K562 (cell line): ENCODE results near the gene FGF11. TPM values are rescaled to one million over a fixed set of nuclear protein-coding genes. Genes with fewer than 3 reads are reported as not detected.
"Not testable (repeated sequence)": the region's sequence is repeated elsewhere in the genome, so short reads cannot be mapped to it uniquely, and the experiment has no call there.

ENCODE experiments used
- ATAC-seq: fragments of 200-7000 bp; cut with Tn5 transposase; 3 replicates; pipeline ENCODE4 v1.9.1; 2020; ENCODE audit warnings: moderate library complexity
- BruUV-seq: library from RNA; stranded (reverse); fragments of 400-500 nt; replicated peaks from 2 replicates; lab custom pipeline; 2021; lab: Mats Ljungman, UMichigan
- CTCF ChIA-PET: fragments of 300-600 bp; formaldehyde crosslinking; extraction: SDS; loops from one replicate; lab custom pipeline; 2021; ENCODE audit warnings: low intra/inter-chr PET ratio; lab: Yijun Ruan, JAX
- POLR2A ChIA-PET: fragments of 300-600, 350-650 bp; sonication (Branson Sonifier 250); formaldehyde crosslinking; extraction: SDS; loops from one replicate; lab custom pipeline; 2021; ENCODE audit warnings: antibody characterized with exemption, inconsistent platforms; lab: Yijun Ruan, JAX
- DNase-seq, 4 experiments: peaks; one replicate each; pipeline versions ENCODE4 v3.0.0 to v3.0.0-alpha.2; 2011 to 2018; ENCODE audit warnings: low spot score in 3 of 4, mixed read lengths in 3 of 4; ENCODE audit errors: extremely low read depth in 1 of 4
- FAIRE-seq: peaks from 2 replicates; lab custom pipeline; 2011; peaks lifted over from hg19 to GRCh38; lab: Jason Lieb, UNC
- H2AFZ ChIP-seq: 2 replicates; pipeline ENCODE4 v1.6.0; 2011; ENCODE audit warnings: low read depth, low read length, control low read depth, inconsistent platforms
- H3K27ac ChIP-seq: fragments of 200-600 bp; 3 replicates; pipeline ENCODE4 v1.8.0; 2011; ENCODE audit warnings: low read depth, mild to moderate bottlenecking, control low read depth, inconsistent platforms, low read length, moderate library complexity, mixed read lengths; ENCODE audit errors: extremely low read depth
- H3K27me3 ChIP-seq, 2 experiments: fragments of 300-600 bp in 1 of 2; 2 replicates in 1 of 2; 3 replicates in 1 of 2; pipeline versions ENCODE4 v1.6.0 to v1.8.0; 2011; ENCODE audit warnings: inconsistent platforms in 2 of 2, low read length in 2 of 2, mild to moderate bottlenecking in 1 of 2, mixed read lengths in 1 of 2, moderate library complexity in 1 of 2; ENCODE audit not compliant: control insufficient read depth in 2 of 2, insufficient read depth in 2 of 2
- H3K36me3 ChIP-seq: fragments of 300-600 bp; 3 replicates; pipeline ENCODE4 v1.8.0; 2011; ENCODE audit warnings: mild to moderate bottlenecking, low read length, inconsistent platforms; ENCODE audit not compliant: control insufficient read depth, insufficient read depth
- H3K4me1 ChIP-seq, 2 experiments: fragments of 200-600 bp in 1 of 2; replicated peaks in 1 of 2; 2 replicates in 1 of 2; 3 replicates in 1 of 2; pipeline versions ENCODE4 v1.5.1 to v1.8.0; 2011; ENCODE audit warnings: inconsistent platforms in 2 of 2, low read length in 2 of 2, mild to moderate bottlenecking in 1 of 2, mixed read lengths in 1 of 2, moderate library complexity in 1 of 2; ENCODE audit not compliant: control insufficient read depth in 2 of 2, insufficient read depth in 2 of 2
- H3K4me2 ChIP-seq: 2 replicates; pipeline ENCODE4 v1.6.1; 2011; ENCODE audit warnings: low read length, control low read depth, inconsistent platforms, mixed read lengths; ENCODE audit not compliant: insufficient read depth
- H3K4me3 ChIP-seq: fragments of 200-600 bp; sonication (generic), shearing (Covaris generic); 2 replicates; pipeline ENCODE4 v1.5.1; 2016; ENCODE audit warnings: control low read depth, inconsistent platforms
- H3K79me2 ChIP-seq: fragments of 200-600 bp; 3 replicates; pipeline ENCODE4 v1.8.0; 2011; ENCODE audit warnings: low read length, inconsistent platforms; ENCODE audit not compliant: control insufficient read depth, insufficient read depth
- H3K9ac ChIP-seq, 2 experiments: 2 replicates each; pipeline versions ENCODE4 v1.6.0 to v1.6.1; 2011; ENCODE audit warnings: low read depth in 2 of 2, low read length in 2 of 2, control low read depth in 1 of 2, inconsistent platforms in 1 of 2, mild to moderate bottlenecking in 1 of 2, mixed read lengths in 1 of 2; ENCODE audit not compliant: insufficient read depth in 1 of 2
- H3K9me1 ChIP-seq: one replicate; pipeline ENCODE4 v1.6.0; 2011; ENCODE audit warnings: inconsistent platforms, mild to moderate bottlenecking, low read length, moderate library complexity; ENCODE audit not compliant: control insufficient read depth, insufficient read depth
- H3K9me3 ChIP-seq: replicated peaks from 2 replicates; pipeline ENCODE4 v1.5.1; 2011; ENCODE audit warnings: low read depth, low read length, inconsistent platforms; ENCODE audit not compliant: control insufficient read depth, insufficient read depth
- H4K20me1 ChIP-seq: replicated peaks from 2 replicates; pipeline ENCODE4 v1.6.1; 2011; ENCODE audit warnings: low read length, inconsistent platforms, mixed read lengths; ENCODE audit not compliant: control insufficient read depth, insufficient read depth
- DACH1 ChIP-seq: fragments of 450-650 bp; IDR thresholded peaks from 2 replicates; pipeline ENCODE4 v1.6.1; 2018; ENCODE audit not compliant: partially characterized antibody
- EZH2 ChIP-seq: IDR thresholded peaks from 2 replicates; pipeline ENCODE4 v1.6.1; 2012; ENCODE audit warnings: low read depth, mild to moderate bottlenecking, inconsistent platforms, low read length, borderline replicate concordance
- HDAC6 ChIP-seq: IDR thresholded peaks from 2 replicates; pipeline ENCODE4 v1.6.1; 2012; ENCODE audit warnings: low read depth, mild to moderate bottlenecking, control low read depth, inconsistent platforms, low read length, moderate library complexity
- HIVEP1 ChIP-seq: fragments of 250-450 bp; sonication (Bioruptor Pico); IDR thresholded peaks from 2 replicates; pipeline ENCODE4 v1.4.0; 2020; ENCODE audit warnings: mild to moderate bottlenecking
- HNRNPH1 ChIP-seq: fragments of 200-400 bp; formaldehyde crosslinking; optimal IDR thresholded peaks from 2 replicates; pipeline ENCODE3; 2017; ENCODE audit warnings: low read depth, mild to moderate bottlenecking, low read length, moderate library complexity
- HOXB6 ChIP-seq: fragments of 250-450 bp; sonication (Bioruptor Pico); IDR thresholded peaks from 2 replicates; pipeline ENCODE4 v1.5.1; 2022; ENCODE audit warnings: mild to moderate bottlenecking, borderline replicate concordance
- MAFG ChIP-seq: fragments of 450-650 bp; conservative IDR thresholded peaks from 2 replicates; pipeline ENCODE4 v1.6.1; 2016; ENCODE audit warnings: missing genetic modification characterization, missing compliant biosample characterization
- PML ChIP-seq: IDR thresholded peaks from 2 replicates; pipeline ENCODE4 v1.6.1; 2012; ENCODE audit warnings: low read length, inconsistent platforms
- RBM14 ChIP-seq: fragments of 200-400 bp; formaldehyde crosslinking; IDR thresholded peaks from 2 replicates; pipeline ENCODE4 v1.6.1; 2018; ENCODE audit warnings: low read depth, mild to moderate bottlenecking, low read length, moderate library complexity, borderline replicate concordance; ENCODE audit not compliant: insufficient read depth
- SREBF2 ChIP-seq: sonication (generic); formaldehyde crosslinking; IDR thresholded peaks from 2 replicates; pipeline ENCODE4 v1.4.0; 2020; ENCODE audit warnings: mild to moderate bottlenecking, missing genetic modification reagents
- ZNF12 ChIP-seq: sonication (generic); formaldehyde crosslinking; IDR thresholded peaks from 2 replicates; pipeline ENCODE4 v1.4.0; 2020; ENCODE audit warnings: mild to moderate bottlenecking, missing genetic modification reagents
- ZNF232 ChIP-seq: sonication (generic); formaldehyde crosslinking; IDR thresholded peaks from 2 replicates; pipeline ENCODE4 v1.8.0; 2022; ENCODE audit warnings: mild to moderate bottlenecking, missing genetic modification reagents
- ZNF274 ChIP-seq: IDR thresholded peaks from 2 replicates; pipeline ENCODE4 v1.6.1; 2011; ENCODE audit warnings: low read depth, mild to moderate bottlenecking, low read length, moderate library complexity, borderline replicate concordance
- ZNF324 ChIP-seq: fragments of 250-450 bp; sonication (Bioruptor Pico); IDR thresholded peaks from 2 replicates; pipeline ENCODE4 v1.4.0; 2020; ENCODE audit warnings: mild to moderate bottlenecking
- ZNF436 ChIP-seq: fragments of 250-450, 450-650 bp; sonication (Bioruptor Pico); formaldehyde crosslinking; IDR thresholded peaks from 2 replicates; pipeline ENCODE4 v1.7.0; 2020; ENCODE audit warnings: mild to moderate bottlenecking
- ZNF668 ChIP-seq: fragments of 250-450 bp; sonication (Bioruptor Pico); IDR thresholded peaks from 2 replicates; pipeline ENCODE4 v1.8.0; 2022; ENCODE audit warnings: mild to moderate bottlenecking, inconsistent platforms
- ZNF778 ChIP-seq: fragments of 450-650 bp; formaldehyde crosslinking; IDR thresholded peaks from 2 replicates; pipeline ENCODE4 v1.4.0; 2020; ENCODE audit warnings: mild to moderate bottlenecking, moderate library complexity
- WGBS: fragments of 100-300 bp; shearing (Covaris generic); methylation state at CpG from one replicate; pipeline ENCODE4 v1.1.6; 2016; ENCODE audit warnings: low coverage, mixed read lengths; ENCODE audit not compliant: insufficient coverage; ENCODE audit errors: missing lambda C conversion rate; 5-methylcytosine and 5-hydroxymethylcytosine counted together
- in situ Hi-C: fragments of 300-500 bp; cut with MboI; formaldehyde crosslinking; loops from 4 replicates; pipeline ENCODE4 v1.15.0; 2018; ENCODE audit warnings: inconsistent platforms, mixed read lengths
- intact Hi-C: fragments of 100-400 bp; cut with micrococcal nuclease; formaldehyde crosslinking; loops from 2 replicates; pipeline ENCODE4 v1.14.2; 2022
- polyA plus RNA-seq, 8 experiments: library from polyadenylated mRNA; depleted of rRNA in 4 of 8; stranded (reverse) in 5 of 8; unstranded in 3 of 8; fragments of >200 nt; fragmentation: Nextera tagmentation in 2 of 8; fragmentation: Illumina TruSeq in 1 of 8; extraction: Ambion mirVana in 2 of 8; extraction: Trizol in 1 of 8; gene quantifications; 2 replicates each; pipeline versions ENCODE4 v1.2.1 to v1.2.3, GENCODE V29; 2011 to 2014; ENCODE audit warnings: inconsistent platforms in 1 of 8, missing spikeins in 1 of 8
- total RNA-seq, 7 experiments: library from RNA; depleted of rRNA in 6 of 7; stranded (reverse); fragments of >200 nt in 6 of 7; fragmentation: Illumina TruSeq in 2 of 7; extraction: Trizol in 2 of 7; gene quantifications; 2 replicates each; pipeline versions ENCODE4 v1.2.1 to v1.2.3, GENCODE V29; 2011 to 2021; ENCODE audit warnings: low replicate concordance in 1 of 7

FGF11 gene
- total and polyA plus RNA-seq, 9 of the 15 experiments (the other 6 are each of a cell fraction or from before 2014, with no cell fraction given), result 1.2 to 7.5 (median 3.0) TPM

DNA sequence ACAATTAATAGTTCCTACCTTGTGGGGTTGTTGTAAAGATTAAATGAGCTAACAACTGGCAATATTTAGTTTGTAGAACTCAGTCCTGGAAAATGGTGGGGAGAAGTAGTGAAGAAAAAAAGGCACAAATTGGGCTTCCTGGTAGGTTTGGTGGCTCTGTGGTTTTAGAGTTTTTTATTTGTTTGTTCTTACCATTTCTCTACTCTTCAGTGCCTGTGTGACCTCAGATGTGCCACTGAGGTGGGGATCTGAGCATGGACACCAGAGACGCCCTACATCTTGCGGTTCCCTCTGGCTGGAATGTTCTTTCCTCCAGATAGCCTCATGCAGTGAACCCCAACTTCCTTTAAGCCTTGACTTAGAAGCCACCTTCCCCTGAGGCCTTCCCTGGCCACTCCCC, 32.4 kb downstream of the FGF11 start:
- Histone ChIP-seq H3K36me3 (peaks cover 7% of the 10 kb centered on the region; the same call in 2 of the 3 replicates), H4K20me1 (0 out of 2 replicates have a peak, but pooled peaks cover 7% of the 10 kb centered on the region), H3K4me1 (peaks cover 21 to 25% of the 10 kb centered on the region in 2 experiments), H3K4me2 (no peak overlapping the region), H3K9ac (no peak overlapping the region), H2AFZ (no peak overlapping the region), H3K27ac (no peak overlapping the region), H3K9me1 (no peaks in the 10 kb centered on the region), H3K79me2 (peaks cover 62% of the 10 kb centered on the region), H3K9me3 (no peaks in the 10 kb centered on the region), H3K27me3 (no peaks in the 10 kb centered on the region), H3K4me3 (no peak overlapping the region)
- TF ChIP-seq ZNF668 (no peak), ZNF436 (CRISPR knock-in tag) (no peak), ZNF324 (CRISPR knock-in tag) (no peak), HIVEP1 (no peak), HDAC6 (no peak), MAFG (no peak), HNRNPH1 (no peak), PML (no peak), ZNF232 (no peak), ZNF778 (CRISPR knock-in tag) (no peak), SREBF2 (CRISPR knock-in tag) (no peak), ZNF12 (CRISPR knock-in tag) (no peak), ZNF274 (no peak), EZH2 (no peak), DACH1 (no peak), HOXB6 (CRISPR knock-in tag) (no peak), RBM14 (no peak)
- TSS peak; percentile 19 for BruUV-seq
- ATAC-seq (no peak), DNase-seq (no peak), FAIRE-seq (no peak)
- CTCF ChIA-PET, result no interaction called here
- in situ Hi-C loops (no loop called here), intact Hi-C loops (no loop called here)
- POLR2A ChIA-PET, result interaction anchor here (1.3 to 2.0 kb wide), 3 partner anchors 8 to 12 kb away, joined by 3 to 6 read pairs (median 5); partner anchors contain the start of genes POLR2A and ZBTB4
- 94% methylated on average over 2 of the region's 2 CpGs for WGBS

- H3K36me3 ChIP-seq, in situ Hi-C loops, ATAC-seq, H3K4me2 ChIP-seq, CTCF ChIA-PET, DNase-seq, FAIRE-seq, H3K9ac ChIP-seq, H3K4me3 ChIP-seq, H3K9me3 ChIP-seq, H2AFZ ChIP-seq, BruUV-seq, intact Hi-C loops, H3K27me3 ChIP-seq, H3K9me1 ChIP-seq: not testable (repeated sequence)
- H3K79me2 ChIP-seq, result peaks cover 85% of the 10 kb centered on the region
- WGBS, result 79% methylated on average over 6 of the region's 8 CpGs
- H3K4me1 ChIP-seq, result peaks cover 34 to 43% of the 10 kb centered on the region in 2 experiments
- 0 out of 2 replicates have a peak, but pooled peaks cover 13% of the 10 kb centered on the region for H4K20me1 ChIP-seq
- POLR2A ChIA-PET, result interaction anchor here (1.2 to 1.3 kb wide), 2 partner anchors 14 to 22 kb away, joined by 3 to 6 read pairs; no protein-coding TSS in a partner anchor
- H3K27ac ChIP-seq, result peak overlapping the region; percentile 92; the same call in 1 of the 3 replicates
Observed at GRCh38 chr17:7474767-7475166, 35.5 kb downstream of the FGF11 start.
